GM19438 (cell line): ENCODE results near the gene PTPRR.
"Not testable (repeated sequence)": the region's sequence is repeated elsewhere in the genome, so short reads cannot be mapped to it uniquely, and the experiment has no call there.

Experiments used
- ATAC-seq: cut with Tn5 transposase; IDR thresholded peaks from one replicate; pipeline ENCODE4 v1.9.1; 2021; ENCODE audit warnings: low read depth; ENCODE audit not compliant: unreplicated experiment

The PTPRR gene

DNA sequence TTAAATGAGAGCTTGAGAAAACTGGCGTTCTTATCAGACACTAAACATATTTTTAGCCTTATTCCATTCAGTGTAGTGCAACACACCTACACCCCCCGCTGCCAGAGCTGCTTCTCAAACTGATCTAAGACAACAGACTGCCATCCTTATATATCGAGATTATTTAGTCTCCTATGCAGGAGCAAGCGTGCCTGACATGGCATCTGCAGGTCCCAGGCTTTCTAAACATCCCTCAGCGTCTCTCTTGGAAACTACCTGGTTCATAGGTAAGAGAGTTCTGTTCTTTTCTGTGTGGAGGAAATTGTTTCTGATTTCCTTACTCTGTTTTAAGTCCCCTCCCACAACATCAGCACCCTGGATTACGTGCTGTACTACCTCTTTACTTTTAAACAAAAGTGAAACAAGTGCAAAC is 166.2 kb downstream of the PTPRR start:
- no peak for ATAC-seq

DNA sequence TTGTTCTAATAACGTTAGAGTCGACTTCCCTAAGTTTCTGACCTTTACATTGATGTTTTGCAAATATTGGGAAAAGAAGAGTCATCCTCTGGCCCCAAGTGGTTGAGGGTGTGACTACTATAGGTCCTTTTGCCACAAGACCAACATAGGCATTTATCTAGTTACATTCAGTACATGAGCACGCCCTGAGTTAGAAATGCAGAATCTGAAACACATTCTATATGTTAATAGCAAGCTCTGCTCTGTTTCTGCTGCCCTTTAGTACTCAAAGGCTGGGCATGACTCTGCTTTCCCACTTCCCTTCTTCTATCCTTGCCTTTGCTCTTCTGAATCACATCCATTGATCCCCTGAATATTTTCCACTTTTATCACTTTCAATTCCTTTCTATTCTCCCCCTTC is 168.2 kb downstream of the PTPRR start:
- no peak for ATAC-seq

DNA sequence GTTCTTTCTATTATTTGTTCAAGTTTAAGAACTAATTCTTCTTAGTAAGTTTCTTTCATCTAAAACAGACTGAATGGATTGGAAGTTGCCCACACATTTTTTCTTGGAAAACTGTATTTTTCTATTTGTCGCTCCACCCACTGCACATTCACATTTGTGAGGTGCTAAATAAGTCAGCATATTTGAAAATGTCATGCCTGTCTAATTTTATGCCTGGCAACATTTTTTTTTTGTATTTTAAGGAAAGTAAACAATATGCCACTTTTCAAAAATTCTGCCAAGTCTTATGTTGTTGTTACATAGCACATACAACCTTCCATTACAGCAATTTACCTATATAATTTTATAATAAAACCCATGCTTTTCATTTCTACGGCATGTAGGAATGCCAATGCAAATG is 170.6 kb downstream of the PTPRR start:
- no peak for ATAC-seq

DNA sequence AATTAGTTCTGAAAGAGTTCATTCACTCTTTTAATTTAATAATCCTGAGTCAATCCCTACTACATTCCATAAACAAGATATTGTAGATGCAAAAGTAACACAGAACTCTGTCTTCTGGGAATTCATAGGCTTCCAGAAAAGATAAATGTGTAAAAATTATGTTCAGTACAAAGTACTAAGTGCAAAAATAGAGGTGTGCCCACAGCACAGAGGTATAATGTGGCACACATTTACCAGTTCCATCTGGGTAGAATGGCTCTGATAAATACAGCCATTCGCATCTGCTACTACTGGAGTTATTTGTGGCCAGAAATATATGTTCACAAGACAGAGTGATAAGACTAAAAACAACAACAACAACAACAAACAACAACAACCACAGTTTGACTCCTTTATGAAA is 171.7 kb downstream of the PTPRR start:
- no peak for ATAC-seq

DNA sequence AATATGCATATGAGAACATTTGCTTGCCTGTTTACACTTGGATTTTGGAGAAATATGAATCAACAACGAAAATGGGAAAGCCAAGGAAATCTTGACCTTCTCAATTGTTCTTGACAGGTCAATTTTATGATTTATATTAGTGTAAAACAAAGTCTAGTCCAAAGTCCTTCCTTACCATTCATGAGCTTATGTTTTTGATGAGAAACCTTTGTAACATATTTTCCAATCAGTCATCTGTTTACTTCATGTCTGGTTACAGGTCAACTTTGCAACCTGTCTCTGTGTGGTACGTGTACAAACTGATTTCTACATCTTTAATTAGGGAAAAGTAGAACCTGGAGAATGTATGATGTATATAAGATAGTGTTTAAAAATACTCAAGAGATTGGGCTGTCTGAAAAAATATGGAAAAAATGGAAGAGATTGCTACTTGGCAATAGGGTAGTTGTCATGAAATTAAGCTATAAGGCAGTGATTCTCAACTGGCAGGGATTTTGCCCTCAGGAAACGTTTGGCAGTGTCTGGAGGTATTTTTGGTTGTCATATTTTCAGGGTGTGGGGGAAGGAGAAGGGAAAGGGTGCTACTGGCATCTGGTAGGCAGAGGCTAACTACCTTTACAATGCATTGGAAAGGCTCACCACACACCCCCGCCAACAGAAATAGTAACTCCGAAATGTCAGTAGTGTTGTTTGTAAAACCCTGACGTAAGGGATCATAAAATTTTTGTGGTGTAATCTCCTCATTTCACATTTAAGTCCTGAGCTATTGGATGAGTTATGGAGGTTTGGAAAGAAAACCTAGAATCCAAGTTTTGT is 172.9 kb downstream of the PTPRR start:
- no peak for ATAC-seq

DNA sequence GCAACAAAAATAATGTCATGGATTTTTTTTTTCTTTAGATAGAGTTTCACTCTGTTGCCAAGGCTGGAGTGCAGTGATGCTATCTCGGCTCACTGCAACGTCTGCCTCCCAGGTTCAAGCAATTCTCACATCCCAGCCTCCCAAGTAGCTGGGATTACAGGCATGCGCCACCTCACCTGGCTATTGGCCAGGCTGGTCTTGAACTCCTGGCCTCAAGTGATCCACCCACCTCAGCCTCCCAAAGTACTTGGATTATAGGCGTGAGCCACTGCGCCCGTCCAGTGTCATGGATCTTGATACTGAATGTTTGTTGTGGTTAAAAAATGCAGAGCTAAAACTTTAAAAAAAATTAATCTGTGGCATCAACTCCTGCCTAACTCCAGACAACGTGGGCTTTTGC is 175.5 kb downstream of the PTPRR start:
- no peak for ATAC-seq

DNA sequence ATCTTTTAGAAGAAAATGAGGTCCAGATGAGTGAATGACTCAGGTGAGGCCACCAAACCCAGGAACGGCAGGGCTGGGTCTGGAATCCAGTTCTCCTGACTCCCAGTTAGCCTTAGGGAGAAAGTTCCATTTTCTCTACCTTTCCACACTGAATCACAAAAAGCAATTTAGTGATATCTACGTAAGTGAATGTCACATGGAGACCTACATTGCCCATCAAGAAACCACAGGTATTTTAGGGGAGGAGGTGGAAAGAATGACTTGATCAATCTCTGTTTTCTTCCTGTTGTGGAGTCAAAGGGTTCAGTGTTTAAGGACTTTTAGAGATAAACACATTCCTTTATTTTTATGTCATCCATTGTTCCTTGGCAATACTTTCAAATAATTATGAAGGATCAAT is 176.4 kb downstream of the PTPRR start:
- ATAC-seq: no peak

DNA sequence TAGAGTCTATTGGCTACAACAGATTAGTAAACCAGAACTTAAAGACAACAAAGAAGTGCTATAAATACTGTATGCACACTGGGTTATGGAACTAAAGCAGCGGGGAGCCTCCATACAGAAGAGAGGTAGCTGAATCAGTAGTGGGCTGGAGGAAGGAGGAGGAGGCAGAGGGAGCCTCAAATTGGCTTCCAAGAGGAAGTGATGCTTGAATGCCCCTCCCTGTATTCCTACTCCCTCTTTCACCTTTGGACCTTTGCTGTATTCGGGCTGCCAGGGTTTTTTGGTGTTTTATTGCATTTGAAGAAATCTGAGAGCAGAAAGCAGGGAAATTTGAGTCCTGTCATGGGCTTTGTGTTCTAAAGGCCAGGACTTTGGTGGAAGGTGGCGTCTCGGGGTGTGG is 179.3 kb downstream of the PTPRR start:
- no peak for ATAC-seq

DNA sequence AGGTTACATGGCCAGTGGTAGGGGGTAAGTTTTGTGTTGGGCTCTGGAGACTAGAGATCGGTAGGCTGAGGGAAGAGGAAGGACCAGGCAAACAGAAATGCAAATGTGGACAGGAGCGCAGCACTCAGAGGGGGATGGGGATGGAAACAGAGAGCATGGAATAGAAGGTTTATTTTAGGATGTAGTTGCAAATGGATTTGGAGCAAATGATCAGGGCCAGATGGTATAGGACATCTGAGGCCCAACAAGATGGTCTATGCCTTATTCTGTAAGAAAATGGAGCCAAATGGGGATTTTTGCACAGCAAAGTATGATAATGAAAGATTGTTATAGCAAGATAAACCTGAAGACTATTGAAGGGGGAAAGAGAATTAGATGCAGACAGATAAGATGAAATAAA is 180.8 kb downstream of the PTPRR start:
- no peak for ATAC-seq

DNA sequence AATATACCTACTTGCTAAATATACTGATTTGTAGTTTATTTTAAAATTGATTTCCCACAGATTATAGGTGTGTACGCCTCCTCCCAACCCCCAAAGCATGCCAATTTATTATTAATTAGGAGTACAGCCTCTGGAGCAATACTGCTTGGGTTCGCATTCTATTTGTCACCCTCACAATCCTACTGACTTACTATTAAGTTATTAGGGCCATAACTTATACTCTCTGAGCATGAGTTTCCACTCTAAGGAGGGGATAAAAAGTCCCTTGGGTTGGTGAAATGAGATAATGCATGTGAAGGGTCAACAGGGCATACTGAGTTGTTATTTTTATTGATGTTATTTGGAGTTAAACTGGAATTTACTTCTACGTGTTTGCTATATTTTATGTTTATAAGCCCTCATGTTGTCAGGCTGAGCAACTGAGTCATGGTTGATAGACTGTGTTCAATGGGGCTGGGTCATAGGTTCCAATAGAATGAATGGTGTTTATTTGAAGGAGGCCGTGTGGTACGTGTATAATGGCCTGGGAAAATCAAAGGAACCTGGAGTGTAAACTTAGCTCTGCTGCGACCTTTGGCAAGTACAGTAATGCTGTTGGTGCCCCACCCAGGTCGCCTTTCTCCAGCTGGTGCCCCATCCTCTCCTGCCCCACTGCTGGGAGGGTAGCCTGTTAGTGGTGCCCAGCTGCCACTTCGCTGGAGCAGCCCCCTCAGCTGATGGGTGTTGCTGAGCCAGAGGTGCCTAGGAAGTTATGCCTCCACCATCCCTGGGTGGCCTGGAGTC is 184.0 kb downstream of the PTPRR start:
- no peak for ATAC-seq

DNA sequence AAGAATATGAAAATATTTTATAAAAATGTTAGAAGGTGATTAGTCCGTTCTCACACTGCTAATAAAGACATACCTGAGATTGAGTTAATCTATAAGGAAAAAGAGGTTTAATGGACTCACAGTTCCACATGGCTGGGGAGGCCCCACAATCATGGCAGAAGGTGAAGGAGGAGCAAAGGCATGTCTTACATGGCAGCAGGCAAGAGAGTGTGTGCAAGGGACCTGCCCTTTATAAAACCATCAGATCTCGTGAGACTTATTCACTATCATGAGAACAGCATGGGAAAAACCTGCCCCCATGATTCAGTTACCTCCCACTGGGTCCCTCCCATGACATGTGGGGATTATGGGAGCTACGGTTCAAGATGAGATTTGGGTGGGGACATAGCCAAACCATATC is 185.3 kb downstream of the PTPRR start:
- not testable (repeated sequence) for ATAC-seq

DNA sequence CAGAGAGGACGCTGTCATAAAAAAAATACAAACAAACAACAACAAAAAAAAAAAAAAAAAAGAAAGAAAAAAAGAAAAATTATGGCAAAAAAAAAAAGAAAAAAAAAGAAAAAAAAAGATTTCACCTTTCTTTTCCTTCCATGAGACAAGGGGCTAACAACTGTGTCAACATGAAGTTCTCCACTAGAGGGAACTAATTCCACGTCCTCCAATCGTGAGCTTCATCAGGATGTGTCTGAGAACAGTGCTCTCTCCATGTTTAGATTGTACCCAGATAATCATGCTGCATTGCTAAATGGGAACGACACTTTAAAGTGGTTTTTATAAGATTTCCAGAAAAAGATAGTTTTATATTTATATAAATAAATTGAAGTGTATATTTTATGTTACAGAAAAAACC is 187.2 kb downstream of the PTPRR start:
- peak; percentile 86 for ATAC-seq

DNA sequence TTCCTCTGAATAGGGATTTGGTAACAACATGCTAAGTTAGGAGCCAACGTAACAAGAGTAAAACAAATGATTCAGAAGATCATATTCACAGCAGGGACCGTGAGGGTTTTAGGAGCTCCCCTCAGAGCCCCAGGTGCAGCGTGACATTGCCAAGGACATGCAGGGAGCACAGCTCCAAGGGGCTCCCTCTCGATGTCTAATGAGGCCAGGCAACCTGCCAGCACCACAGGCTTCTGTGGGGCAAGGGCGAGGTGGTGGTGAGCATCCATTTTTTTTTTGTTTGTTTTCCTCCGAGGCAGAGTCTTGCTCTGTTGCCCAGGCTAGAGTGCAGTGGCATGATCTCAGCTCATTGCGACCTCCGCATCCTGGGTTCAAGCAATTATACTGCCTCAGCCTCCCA is 188.3 kb downstream of the PTPRR start:
- no peak for ATAC-seq

DNA sequence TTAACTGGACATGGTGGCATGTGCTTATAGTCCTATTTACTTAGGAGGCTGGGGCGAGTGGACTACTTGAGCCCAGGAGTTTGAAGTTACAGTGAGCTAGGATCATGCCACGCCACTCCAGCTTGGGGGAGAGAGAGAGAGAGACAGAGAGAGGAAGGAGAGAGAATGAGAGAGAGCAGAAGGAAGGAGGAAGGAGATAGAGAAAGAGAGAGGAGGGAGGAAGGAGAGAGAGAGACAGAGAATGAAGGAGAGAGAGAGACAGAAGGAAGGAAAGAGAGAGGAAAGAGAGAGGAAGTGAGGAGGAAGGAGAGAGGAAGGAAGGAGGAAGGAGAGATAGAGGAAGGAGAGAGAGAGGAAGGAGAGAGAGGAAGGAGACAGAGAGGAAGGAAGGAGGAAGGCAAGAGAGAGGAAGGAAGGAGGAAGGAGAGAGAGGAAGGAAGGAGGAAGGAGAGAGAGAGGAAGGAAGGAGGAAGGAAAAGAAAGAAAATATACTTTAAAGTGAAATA is 189.8 kb downstream of the PTPRR start:
- no peak for ATAC-seq

DNA sequence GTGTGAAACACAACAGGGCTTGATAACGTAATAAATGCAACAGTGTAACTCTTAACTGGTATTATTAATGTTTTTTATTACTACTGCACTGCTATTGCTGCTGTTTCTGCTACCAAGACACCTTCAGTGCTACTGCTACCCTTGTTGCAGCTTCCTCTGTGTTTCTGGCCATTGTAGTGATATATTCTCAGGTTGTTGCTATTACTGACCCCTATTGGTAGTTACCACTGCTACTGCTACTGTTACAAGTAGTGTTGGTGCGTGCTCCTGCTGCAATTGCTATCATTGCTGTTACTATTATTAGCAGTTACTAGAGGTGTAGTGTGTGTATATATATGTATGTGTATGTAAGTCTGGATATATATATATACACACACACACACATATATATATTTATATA is 196.1 kb downstream of the PTPRR start:
- ATAC-seq: no peak

DNA sequence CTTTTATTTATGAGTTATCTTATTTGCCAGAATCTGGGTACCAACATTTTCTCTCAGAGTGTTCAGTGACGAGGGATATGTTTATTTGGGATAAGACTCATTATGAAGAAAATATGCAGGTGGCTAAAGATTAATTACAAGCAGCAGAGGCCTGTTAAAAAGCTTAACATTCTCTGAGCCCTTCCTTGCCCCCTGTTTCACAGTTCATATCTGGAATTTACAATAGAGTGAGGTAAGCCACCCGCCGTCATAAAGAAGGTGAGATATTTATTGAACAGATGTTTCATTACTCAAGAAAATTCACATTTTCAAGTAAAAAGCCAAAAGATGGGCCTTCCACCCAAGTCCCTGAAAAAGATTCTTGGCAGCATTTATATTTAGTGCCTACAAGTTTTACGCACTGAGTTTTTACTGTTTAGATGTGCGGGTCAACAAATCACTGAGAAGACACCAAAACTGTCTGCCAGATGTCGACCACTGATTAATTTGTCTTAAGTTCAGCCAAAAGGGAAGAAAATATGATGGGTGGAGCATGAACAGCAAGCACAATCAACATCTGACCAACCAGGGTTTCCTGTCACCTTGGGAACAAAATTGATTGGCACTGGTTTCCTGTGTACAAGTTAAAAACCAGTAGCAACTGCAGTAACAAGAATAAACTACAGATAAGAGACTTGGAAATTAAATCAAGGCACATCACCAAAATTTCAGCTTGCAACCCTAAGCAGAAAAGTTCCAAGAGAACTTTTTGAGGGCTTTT is 197.8 kb downstream of the PTPRR start:
- no peak for ATAC-seq

DNA sequence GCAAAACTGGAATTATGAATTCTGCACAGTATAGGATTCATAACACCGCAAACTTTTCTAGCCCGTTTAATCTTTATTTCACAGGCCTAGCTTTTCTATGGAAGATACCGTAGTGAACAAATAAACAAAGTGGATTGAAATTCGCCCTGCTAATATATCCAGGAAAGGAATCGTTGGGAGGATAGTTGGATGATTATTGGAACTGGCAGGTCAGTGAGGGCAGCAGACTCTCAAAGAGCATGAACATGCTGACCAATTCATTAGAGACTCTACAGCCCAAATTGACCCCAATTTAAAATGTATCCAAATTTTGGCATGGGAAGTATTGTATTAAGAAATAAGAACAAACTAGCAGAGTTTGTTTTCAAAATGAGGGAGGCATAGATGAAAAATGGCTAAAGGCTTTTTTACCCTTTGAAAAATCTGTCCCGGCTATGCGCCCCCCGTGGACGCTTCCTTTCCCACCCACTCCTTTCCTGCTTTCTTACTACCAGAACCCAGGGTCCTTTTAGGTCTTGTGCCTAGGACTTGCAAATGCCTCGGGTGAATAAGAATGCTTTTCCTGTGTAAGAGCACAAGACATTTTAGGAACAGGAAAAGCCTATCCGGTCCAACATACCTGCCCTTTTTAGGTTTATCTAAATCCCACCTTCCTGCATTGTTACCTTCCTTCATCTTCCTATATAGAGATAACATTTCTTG is 198.7 kb downstream of the PTPRR start:
- no peak for ATAC-seq

DNA sequence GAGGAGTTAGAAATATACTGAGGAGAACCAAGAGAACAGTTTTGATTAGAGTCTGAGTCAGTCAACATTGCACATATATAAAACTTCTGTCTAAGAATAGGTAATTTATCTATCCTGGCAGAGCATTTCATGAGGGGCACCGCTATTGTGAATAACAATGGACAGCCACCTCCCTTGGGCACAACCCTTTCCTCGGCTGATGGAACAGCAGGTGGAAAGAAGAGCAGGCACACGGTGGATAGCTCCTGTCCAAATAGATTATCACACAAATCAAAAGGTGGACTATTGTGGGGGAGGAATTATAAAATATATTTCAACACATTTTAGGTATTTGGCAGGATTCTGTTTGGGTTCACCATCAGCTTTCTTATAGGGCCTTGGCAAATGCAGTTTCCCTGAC is 199.3 kb downstream of the PTPRR start:
- ATAC-seq: no peak

DNA sequence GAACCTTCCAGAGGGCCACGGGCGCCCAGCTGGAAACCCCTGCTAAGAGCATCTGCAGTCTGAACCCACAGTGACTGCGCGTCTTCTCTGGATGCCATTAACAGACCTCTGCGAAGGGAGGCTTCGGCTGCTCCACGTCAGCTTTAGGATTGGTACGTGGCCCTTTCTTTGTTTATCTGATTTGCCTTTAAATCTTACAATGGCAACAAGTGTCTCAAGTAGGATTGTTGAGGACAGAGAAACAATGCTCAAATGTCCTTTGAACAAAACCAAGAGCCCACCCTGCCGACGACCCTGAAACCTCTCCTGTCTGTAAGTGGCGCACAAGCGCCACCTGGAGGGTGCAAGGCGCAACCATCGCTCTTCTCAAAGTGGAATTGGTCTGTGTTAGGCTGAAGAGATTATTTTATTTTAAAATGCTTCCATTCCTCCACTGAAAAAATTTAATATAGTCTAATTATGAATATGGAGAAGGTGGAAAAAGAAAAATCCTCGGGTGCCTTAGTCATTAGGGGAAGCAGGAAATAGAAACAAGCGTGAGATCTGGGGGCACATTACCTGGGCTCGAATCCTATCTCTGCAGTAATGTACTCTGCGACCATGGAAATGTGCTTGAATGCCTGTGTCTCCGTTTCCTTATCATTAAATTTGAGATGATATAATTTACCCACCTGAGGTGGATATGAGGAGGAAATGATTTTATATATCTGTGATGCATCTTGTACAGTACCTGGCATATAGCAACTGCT is 200.7 kb downstream of the PTPRR start:
- no peak for ATAC-seq

DNA sequence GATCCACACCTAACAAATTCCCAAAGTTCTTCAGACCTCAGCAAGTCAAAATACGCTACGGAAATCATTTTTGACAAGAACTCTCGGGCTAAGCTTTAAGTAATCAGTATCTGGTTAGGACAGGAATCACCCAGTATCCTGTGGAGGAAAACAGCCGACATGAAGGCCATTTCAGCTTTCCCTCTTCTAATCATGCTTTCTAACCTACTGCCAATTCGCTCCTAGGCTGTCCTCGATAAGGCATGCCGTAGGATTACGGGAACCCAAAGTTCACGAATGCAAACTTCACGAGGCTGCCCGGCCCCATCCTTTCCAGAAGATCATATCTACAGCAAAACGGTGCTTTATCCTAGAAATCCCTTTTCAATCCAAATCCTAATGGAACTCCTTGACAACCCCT is 201.5 kb downstream of the PTPRR start:
- ATAC-seq: no peak
